CD4-positive, alpha-beta T cell treated with Interleukin-15 for 1 hour (primary cell): ENCODE data around the gene FADS1.

Experiments used
- DNase-seq: peaks from one replicate; pipeline ENCODE4 v3.0.0-alpha.2; 2020

FADS1 gene

GRCh38 chr11:61844909-61845565 lies 28.2 kb upstream of the FADS1 start:
- no peak for DNase-seq

GRCh38 chr11:61842528-61842820 lies 25.7 kb upstream of the FADS1 start:
- DNase-seq: no peak

- no peak for DNase-seq
Measured at GRCh38 chr11:61841636-61842527, 25.1 kb upstream of the FADS1 start.

GRCh38 chr11:61840371-61840770 lies 23.6 kb upstream of the FADS1 start:
- DNase-seq: no peak

GRCh38 chr11:61839742-61840141 lies 22.9 kb upstream of the FADS1 start:
- DNase-seq: no peak

- DNase-seq: no peak
Measured at GRCh38 chr11:61838921-61839320, 22.1 kb upstream of the FADS1 start.

- DNase-seq: no peak
Measured at GRCh38 chr11:61838501-61838900, 21.7 kb upstream of the FADS1 start.

- DNase-seq: no peak
Measured at GRCh38 chr11:61837411-61838005, 20.7 kb upstream of the FADS1 start.

- DNase-seq: no peak
Measured at GRCh38 chr11:61836193-61836592, 19.4 kb upstream of the FADS1 start.

GRCh38 chr11:61834278-61835048 lies 17.7 kb upstream of the FADS1 start:
- peak; percentile 68 for DNase-seq

- DNase-seq: no peak
Measured at GRCh38 chr11:61833926-61834277, 17.1 kb upstream of the FADS1 start.

- peak; percentile 32 for DNase-seq
Measured at GRCh38 chr11:61833471-61833870, 16.7 kb upstream of the FADS1 start.

- no peak for DNase-seq
Measured at GRCh38 chr11:61832754-61833153, 16.0 kb upstream of the FADS1 start.

- no peak for DNase-seq
Measured at GRCh38 chr11:61832207-61832606, 15.4 kb upstream of the FADS1 start.

- no peak for DNase-seq
Measured at GRCh38 chr11:61830237-61831105, 13.7 kb upstream of the FADS1 start.

GRCh38 chr11:61829806-61830205 lies 13.0 kb upstream of the FADS1 start:
- no peak for DNase-seq

- DNase-seq: no peak
Measured at GRCh38 chr11:61828629-61829407, 12.0 kb upstream of the FADS1 start.

- DNase-seq: no peak
Measured at GRCh38 chr11:61828379-61828628, 11.5 kb upstream of the FADS1 start.

GRCh38 chr11:61827571-61828378 lies 11.0 kb upstream of the FADS1 start, which contains the start of gene FADS2:
TSS of gene FADS2 (plus strand) at chr11:61828300. CDS start at chr11:61828391, 91 bp downstream.
- peak; percentile 65 for DNase-seq

- peak; percentile 30 for DNase-seq
Measured at GRCh38 chr11:61826930-61827570, 10.2 kb upstream of the FADS1 start.
